IMR-90 (cell line): ENCODE data around the gene NPHS1. TPM values are rescaled to one million over a fixed set of nuclear protein-coding genes. Genes with fewer than 3 reads are reported as not detected.

Experiments
- ATAC-seq: fragments of 200-7000 bp; cut with Tn5 transposase; 2 replicates; pipeline ENCODE4 v1.9.1; 2020; ENCODE audit warnings: low read depth, mild to moderate bottlenecking, moderate library complexity
- BruUV-seq: library from RNA; stranded (reverse); fragments of 400-500 nt; replicated peaks from 2 replicates; lab custom pipeline; 2021; lab: Mats Ljungman, UMichigan
- CTCF ChIA-PET: fragments of 300-600 bp; formaldehyde crosslinking; extraction: SDS; loops from one replicate; lab custom pipeline; 2021; ENCODE audit warnings: antibody characterized with exemption; lab: Yijun Ruan, JAX
- POLR2A ChIA-PET: fragments of 300-600 bp; sonication (Branson Sonifier 250); formaldehyde crosslinking; loops from one replicate; lab custom pipeline; 2022; ENCODE audit warnings: antibody characterized with exemption; ENCODE audit not compliant: unreplicated experiment; lab: Charles Lee
- DNase-seq: peaks from one replicate; pipeline ENCODE4 v3.0.0; 2013
- H2AFZ ChIP-seq: replicated peaks from 2 replicates; pipeline ENCODE3; 2013; ENCODE audit warnings: low read length, mild to moderate bottlenecking; ENCODE audit not compliant: poor library complexity
- H2AK5ac ChIP-seq: 2 replicates; pipeline ENCODE4 v1.6.1; 2013; ENCODE audit warnings: low read depth, low read length, inconsistent platforms
- H2AK9ac ChIP-seq: replicated peaks from 2 replicates; pipeline ENCODE3; 2013; ENCODE audit warnings: mild to moderate bottlenecking, low read depth, low read length, moderate library complexity; ENCODE audit not compliant: poor library complexity
- H2BK120ac ChIP-seq: 2 replicates; pipeline ENCODE4 v1.6.1; 2013; ENCODE audit warnings: low read depth, low read length, inconsistent platforms
- H2BK15ac ChIP-seq: 3 replicates; pipeline ENCODE4 v1.6.1; 2013; ENCODE audit warnings: low read depth, low read length, inconsistent platforms
- H2BK20ac ChIP-seq: 2 replicates; pipeline ENCODE4 v1.6.1; 2013; ENCODE audit warnings: low read depth, mild to moderate bottlenecking, inconsistent platforms, low read length, moderate library complexity
- H2BK5ac ChIP-seq: 2 replicates; pipeline ENCODE4 v1.6.1; 2013; ENCODE audit warnings: mild to moderate bottlenecking, low read depth, low read length, inconsistent platforms; ENCODE audit not compliant: poor library complexity, severe bottlenecking
- H3K14ac ChIP-seq: replicated peaks from 2 replicates; pipeline ENCODE4 v1.6.1; 2013; ENCODE audit warnings: low read depth, low read length, inconsistent platforms
- H3K18ac ChIP-seq: 2 replicates; pipeline ENCODE4 v1.6.1; 2013; ENCODE audit warnings: low read depth, low read length, control low read depth
- H3K23ac ChIP-seq: 2 replicates; pipeline ENCODE4 v1.6.1; 2013; ENCODE audit warnings: low read depth, low read length, inconsistent platforms
- H3K27ac ChIP-seq: 2 replicates; pipeline ENCODE4 v1.5.1; 2013; ENCODE audit warnings: mild to moderate bottlenecking, control low read depth, low read length; ENCODE audit not compliant: insufficient read depth
- H3K27me3 ChIP-seq: 2 replicates; pipeline ENCODE4 v1.6.1; 2013; ENCODE audit warnings: low read length; ENCODE audit not compliant: control insufficient read depth, insufficient read depth
- H3K36me3 ChIP-seq: 2 replicates; pipeline ENCODE4 v1.6.1; 2013; ENCODE audit warnings: low read length, mixed read lengths; ENCODE audit not compliant: control insufficient read depth, insufficient read depth
- H3K4ac ChIP-seq: 2 replicates; pipeline ENCODE4 v1.6.1; 2013; ENCODE audit warnings: low read depth, low read length, inconsistent platforms
- H3K4me1 ChIP-seq: 2 replicates; pipeline ENCODE4 v1.6.1; 2013; ENCODE audit warnings: low read length, mixed read lengths; ENCODE audit not compliant: control insufficient read depth, insufficient read depth
- H3K4me2 ChIP-seq: 2 replicates; pipeline ENCODE4 v1.6.1; 2013; ENCODE audit warnings: low read depth, mild to moderate bottlenecking, control low read depth, low read length, moderate library complexity
- H3K4me3 ChIP-seq: 2 replicates; pipeline ENCODE4 v1.5.1; 2013; ENCODE audit warnings: low read depth, mild to moderate bottlenecking, control low read depth, low read length, moderate library complexity; ENCODE audit not compliant: insufficient read depth
- H3K56ac ChIP-seq: 2 replicates; pipeline ENCODE4 v1.6.1; 2013; ENCODE audit warnings: low read length, inconsistent platforms; ENCODE audit not compliant: insufficient read depth; ENCODE audit errors: extremely low read depth
- H3K79me1 ChIP-seq, 2 experiments: 2 replicates each; pipeline ENCODE4 v1.6.1; 2013; ENCODE audit warnings: low read length in 2 of 2, inconsistent platforms in 1 of 2, low read depth in 1 of 2
- H3K9ac ChIP-seq: 2 replicates; pipeline ENCODE4 v1.6.1; 2013; ENCODE audit warnings: low read depth, low read length, control low read depth
- H3K9me1 ChIP-seq: 2 replicates; pipeline ENCODE4 v1.6.1; 2013; ENCODE audit warnings: low read length, inconsistent platforms; ENCODE audit not compliant: insufficient read depth
- H3K9me3 ChIP-seq: 2 replicates; pipeline ENCODE4 v1.6.1; 2013; ENCODE audit warnings: low read length; ENCODE audit not compliant: control insufficient read depth, insufficient read depth
- H4K20me1 ChIP-seq: 2 replicates; pipeline ENCODE4 v1.6.1; 2013; ENCODE audit warnings: low read length, inconsistent platforms; ENCODE audit not compliant: insufficient read depth
- H4K5ac ChIP-seq: 2 replicates; pipeline ENCODE4 v1.6.1; 2013; ENCODE audit warnings: mild to moderate bottlenecking, low read depth, low read length, control low read depth
- H4K8ac ChIP-seq, 2 experiments: 2 replicates each; pipeline ENCODE4 v1.6.1; 2013; ENCODE audit warnings: low read depth in 2 of 2, low read length in 2 of 2, control low read depth in 1 of 2, inconsistent platforms in 1 of 2
- H4K91ac ChIP-seq: 2 replicates; pipeline ENCODE4 v1.6.1; 2013; ENCODE audit warnings: low read depth, low read length, inconsistent platforms; ENCODE audit not compliant: insufficient read depth
- CHD1 ChIP-seq: IDR thresholded peaks from 2 replicates; pipeline ENCODE4 v1.6.1; 2012; ENCODE audit warnings: low read depth, low read length, improper control_type of control experiment
- MAZ ChIP-seq: IDR thresholded peaks from 2 replicates; pipeline ENCODE4 v1.6.1; 2012; ENCODE audit warnings: low read depth, mild to moderate bottlenecking, low read length, improper control_type of control experiment, moderate library complexity, borderline replicate concordance
- RAD21 ChIP-seq: IDR thresholded peaks from 2 replicates; pipeline ENCODE4 v1.6.1; 2012; ENCODE audit warnings: low read length, improper control_type of control experiment
- WGBS, 2 experiments: methylation state at CpG; one replicate each; pipeline versions ENCODE4 v1.1.5 to v1.1.7; 2013; ENCODE audit warnings: missing lambda C conversion rate in 2 of 2; ENCODE audit not compliant: insufficient read length in 1 of 2; ENCODE audit errors: extremely low coverage in 2 of 2; 5-methylcytosine and 5-hydroxymethylcytosine counted together
- dilution Hi-C: fragments of 300-500 bp; cut with HindIII; formaldehyde crosslinking; loops from one replicate; pipeline ENCODE4 v1.14.3; 2018; ENCODE audit warnings: low sequenced_read_pairs; ENCODE audit not compliant: unreplicated experiment
- in situ Hi-C: fragments of 300-500 bp; cut with MboI; formaldehyde crosslinking; loops from 3 replicates; pipeline ENCODE4 v1.14.3; 2019; ENCODE audit warnings: low sequenced_read_pairs, inconsistent platforms, mixed read lengths
- intact Hi-C: fragments of 100-400 bp; cut with micrococcal nuclease; formaldehyde crosslinking; loops from 2 replicates; pipeline ENCODE4 v1.10.0; 2022
- polyA plus RNA-seq, 3 experiments: library from polyadenylated mRNA; depleted of rRNA; stranded (reverse); fragments of >200 nt; gene quantifications; 2 replicates each; pipeline ENCODE4 v1.2.3, GENCODE V29; 2012; ENCODE audit warnings: low replicate concordance in 1 of 3
- total RNA-seq: library from RNA; depleted of rRNA; stranded (reverse); fragments of >200 nt; gene quantifications from 2 replicates; pipeline ENCODE4 v1.2.3, GENCODE V29; 2012

Gene NPHS1
- total and polyA plus RNA-seq, 2 of the 4 experiments (the other 2 are of a cell fraction), result not detected

DNA sequence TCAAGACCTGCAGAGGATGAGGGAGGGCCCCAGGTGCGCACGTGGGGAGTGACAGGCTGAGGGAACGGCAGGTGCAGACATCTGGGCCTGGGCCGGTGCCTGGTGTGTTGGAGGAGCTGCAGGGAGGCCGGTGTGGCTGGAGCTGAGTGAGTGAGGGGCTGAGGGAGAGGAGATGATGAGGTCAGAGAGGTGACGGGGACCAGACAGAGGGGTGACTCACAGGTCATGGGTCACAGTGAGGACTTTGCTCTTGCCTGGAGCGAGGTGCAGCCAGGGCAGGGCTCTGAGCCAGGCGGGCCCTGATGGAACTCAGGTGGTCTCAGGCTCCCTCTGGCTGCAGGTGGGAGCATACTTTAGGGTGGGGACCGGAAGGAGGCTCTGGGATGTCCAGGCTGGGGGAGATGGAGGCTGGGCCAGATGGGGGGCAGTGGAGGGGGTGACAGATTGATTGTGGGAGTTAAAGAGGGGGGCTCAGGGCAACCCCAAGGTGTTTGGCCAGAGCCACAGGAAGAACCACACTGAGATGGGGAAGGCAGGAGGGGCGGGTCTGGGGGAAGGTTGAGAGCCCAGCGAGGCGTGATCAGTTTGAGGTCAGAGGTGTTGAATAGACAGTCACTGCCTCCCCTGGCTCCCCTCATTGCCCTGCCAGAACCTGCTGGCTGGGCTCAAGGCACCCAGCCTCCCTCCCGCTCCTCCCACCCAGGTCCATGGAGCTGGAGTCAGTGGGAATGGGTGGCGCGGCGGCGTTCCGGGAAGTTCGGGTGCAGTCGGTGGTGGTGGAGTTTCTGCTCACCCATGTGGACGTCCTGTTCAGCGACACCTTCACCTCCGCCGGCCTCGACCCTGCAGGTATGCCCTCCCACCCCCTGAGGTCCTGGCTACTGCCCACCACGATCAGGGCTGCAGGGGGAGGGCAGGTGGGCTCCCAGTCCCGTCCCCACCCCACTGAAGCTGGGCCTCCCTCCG lies 68.6 kb downstream of the NPHS1 start (continued):
- no peak for TF ChIP-seq CHD1

DNA sequence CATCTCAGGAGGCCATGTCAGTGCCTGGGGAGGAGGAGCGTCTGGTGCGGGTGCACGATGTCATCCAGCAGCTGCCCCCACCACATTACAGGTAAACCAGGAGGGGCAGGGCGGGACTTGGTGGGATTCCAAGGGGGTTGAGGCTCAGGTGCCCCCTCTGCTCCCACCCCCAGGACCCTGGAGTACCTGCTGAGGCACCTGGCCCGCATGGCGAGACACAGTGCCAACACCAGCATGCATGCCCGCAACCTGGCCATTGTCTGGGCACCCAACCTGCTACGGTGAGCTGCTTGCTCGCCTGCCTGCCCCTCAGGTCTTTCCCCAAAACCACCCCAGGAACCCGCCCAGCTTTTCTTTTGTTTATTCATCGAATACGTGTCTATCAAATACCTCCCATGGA lies 69.7 kb downstream of the NPHS1 start:
- H3K79me1 ChIP-seq, result no peaks in the 10 kb centered on the region
- TF ChIP-seq RAD21 (no peak), MAZ (no peak)
- no peak overlapping the region for H3K4me3 ChIP-seq
- no peak overlapping the region for H4K5ac ChIP-seq
- in situ Hi-C loops, result no loop called here
- no peaks in the 10 kb centered on the region for H4K20me1 ChIP-seq
- no peak overlapping the region for H2AK9ac ChIP-seq
- H3K23ac ChIP-seq, result no peak overlapping the region
- no peaks in the 10 kb centered on the region for H3K9me1 ChIP-seq
- intact Hi-C loops, result no loop called here
- H3K9ac ChIP-seq, result no peak overlapping the region
- no peak overlapping the region for H3K4ac ChIP-seq
- BruUV-seq, result no TSS peak
- H3K4me2 ChIP-seq, result no peak overlapping the region
- H3K14ac ChIP-seq, result no peak overlapping the region
- DNase-seq, result no peak
- ChIA-PET CTCF (no interaction called here), POLR2A (no interaction called here)
- H2BK120ac ChIP-seq, result no peak overlapping the region
- H3K27ac ChIP-seq, result no peak overlapping the region
- H2BK5ac ChIP-seq, result no peak overlapping the region
- no peak overlapping the region for H2AFZ ChIP-seq
- ATAC-seq, result no peak
- H3K56ac ChIP-seq, result no peak overlapping the region
- no peak overlapping the region for H2BK15ac ChIP-seq
- dilution Hi-C loops, result no loop called here
- H3K9me3 ChIP-seq, result no peaks in the 10 kb centered on the region
- no peaks in the 10 kb centered on the region for H3K27me3 ChIP-seq
- peaks cover 16% of the 10 kb centered on the region for H3K36me3 ChIP-seq
- WGBS, 2 experiments, result 95% methylated on average over 8 of the region's 12 CpGs; no CpG with 5 or more reads in 1 of the 2 experiments
- no peak overlapping the region for H3K18ac ChIP-seq
- H4K8ac ChIP-seq, result no peak overlapping the region
- H3K4me1 ChIP-seq, result no peaks in the 10 kb centered on the region
- H2AK5ac ChIP-seq, result no peak overlapping the region
- no peak overlapping the region for H4K91ac ChIP-seq
- no peak overlapping the region for H2BK20ac ChIP-seq
